Body of pancreas (tissue), 4 donors: ENCODE data around the gene SYT9. TPM values are rescaled to one million over a fixed set of nuclear protein-coding genes. Genes with fewer than 3 reads are reported as not detected.

Experiments used
- ATAC-seq: fragments of 150-250 bp; one replicate; pipeline ENCODE4 v1.9.1; 2016
- DNase-seq, 4 donors: peaks; one replicate each; pipeline ENCODE4 v3.0.0-alpha.2; 2019
- H3K27ac ChIP-seq, 4 donors: fragments of 200-600 bp; sonication (generic); 1 replicate in 3 of 4; 2 replicates in 1 of 4; pipeline versions ENCODE4 v1.5.1 to v1.6.1; 2016 to 2019; ENCODE audit warnings: mild to moderate bottlenecking in 1 of 4, mixed read lengths in 1 of 4, moderate library complexity in 1 of 4
- H3K27me3 ChIP-seq, 2 donors: fragments of 200-600 bp; sonication (generic); one replicate each; pipeline ENCODE4 v1.6.0; 2016; ENCODE audit warnings: mild to moderate bottlenecking in 1 of 2
- H3K36me3 ChIP-seq, 2 donors: fragments of 200-600 bp; sonication (generic); replicated peaks in 1 of 2; 2 replicates each; pipeline ENCODE4 v1.5.1; 2016; ENCODE audit warnings: low read depth in 2 of 2; ENCODE audit not compliant: insufficient read depth in 1 of 2
- H3K4me1 ChIP-seq: fragments of 200-600 bp; sonication (generic); one replicate; pipeline ENCODE4 v1.6.0; 2016
- H3K4me3 ChIP-seq, 2 donors: fragments of 200-600 bp; sonication (generic); 1 replicate in 1 of 2; 2 replicates in 1 of 2; pipeline ENCODE4 v1.5.1; 2016 to 2019
- H3K9me3 ChIP-seq, 3 donors: fragments of 200-600 bp; sonication (generic); 1 replicate in 2 of 3; 2 replicates in 1 of 3; pipeline ENCODE4 v1.5.1; 2016
- POLR2A ChIP-seq, 3 donors: fragments of 450-650 bp; IDR thresholded peaks; one replicate each; pipeline ENCODE4 v1.6.1; 2016; ENCODE audit warnings: antibody characterized with exemption in 3 of 3, mild to moderate bottlenecking in 2 of 3
- WGBS, 2 donors: methylation state at CpG; one replicate each; pipeline ENCODE4 v1.1.5; 2017; 5-methylcytosine and 5-hydroxymethylcytosine counted together
- intact Hi-C: fragments of 100-400 bp; cut with DNase I; formaldehyde crosslinking; loops from one replicate; pipeline ENCODE4 v1.15.1; 2023
- total RNA-seq, 2 donors: library from RNA; depleted of rRNA; stranded (reverse); fragments of >200 nt; gene quantifications; one replicate each; pipeline ENCODE4 v1.1.0, GENCODE V29; 2016
- TF ChIP-seq, protein P1 (sequence below), 7 experiments: fragments of 450-650 bp in 4 of 7; fragments of 200-600 bp in 3 of 7; sonication (generic) in 3 of 7; IDR thresholded peaks; one replicate each; pipeline ENCODE4 v1.5.1; 2016 to 2019; ENCODE audit warnings: antibody characterized with exemption in 7 of 7

The SYT9 gene
- total RNA-seq, 2 donors from 2014 or later, result 1.0 TPM; not detected in 1

DNA sequence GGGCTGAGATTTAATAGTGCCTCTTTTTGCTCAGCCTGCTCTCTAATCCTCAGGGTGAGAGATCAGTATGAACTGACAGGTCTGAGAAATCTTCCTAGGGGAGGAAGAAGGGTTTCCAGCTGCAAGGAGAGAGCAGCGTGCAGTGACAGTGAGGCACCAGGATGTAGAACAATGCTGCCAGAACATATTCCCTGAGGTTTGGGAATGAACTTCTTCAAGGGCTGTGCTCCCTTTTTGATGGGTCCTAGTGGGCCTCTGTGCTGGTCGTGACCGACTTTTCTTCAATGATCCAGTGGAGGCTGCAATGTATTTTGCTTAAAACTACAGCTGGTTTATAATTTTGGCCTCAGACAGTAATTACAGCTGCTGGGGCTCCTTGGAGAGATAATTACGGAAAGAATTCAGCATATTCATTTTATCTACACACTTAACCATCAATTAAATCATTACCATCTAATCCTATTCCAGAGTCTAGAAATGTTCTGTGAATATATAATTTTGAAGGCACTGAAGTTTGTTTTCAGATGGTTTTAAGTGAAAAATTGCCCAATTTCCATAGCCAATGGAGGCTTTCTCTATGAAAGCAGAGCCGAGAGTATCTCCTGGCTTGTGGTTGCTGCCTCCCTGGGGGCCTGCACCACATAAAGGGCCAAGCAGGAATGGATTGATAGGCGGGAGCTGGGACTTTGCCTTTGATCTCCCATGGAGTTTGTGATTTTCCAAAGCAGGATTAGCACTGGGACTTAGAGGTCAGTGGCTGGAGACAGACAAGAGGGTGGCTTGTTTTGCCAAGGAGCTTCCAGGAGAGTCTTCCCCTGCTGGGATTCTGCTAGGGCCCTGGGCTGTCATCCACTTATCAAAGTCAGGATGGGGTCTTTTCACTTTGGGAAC, 192.6 kb downstream of the SYT9 start:
- 82 to 83% methylated on average over 6 of the region's 6 CpGs for WGBS, 2 donors
- no peak for ATAC-seq
- intact Hi-C loops, result loop anchor here (5.0 kb wide), 1 partner anchor 347 kb away; no protein-coding TSS in a partner anchor

DNA sequence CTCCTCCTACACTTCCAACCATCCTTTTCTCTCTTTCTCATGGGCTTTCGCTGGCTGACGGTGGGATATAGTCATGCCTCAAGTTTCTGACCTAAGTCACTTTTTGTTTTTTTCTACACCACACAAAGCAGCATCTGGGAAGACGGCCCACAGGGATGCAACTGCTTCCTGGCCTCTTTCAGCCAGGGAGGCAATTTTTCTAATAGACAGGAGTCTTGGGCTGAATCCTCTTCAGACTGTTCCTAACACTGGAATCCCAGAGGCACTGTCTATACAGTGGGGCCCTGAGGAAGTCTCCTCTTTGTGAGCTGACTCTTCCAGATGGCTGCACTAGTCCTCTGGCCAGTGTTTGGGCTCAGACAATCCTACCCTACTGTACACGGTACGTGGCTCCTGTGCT, 193.9 kb downstream of the SYT9 start:
- intact Hi-C loops, result no loop called here
- peaks cover 12% of the 10 kb centered on the region for H3K4me1 ChIP-seq
- DNase-seq (no peak), ATAC-seq (no peak)
- H3K36me3 ChIP-seq, result no peaks in the 10 kb centered on the region
- no peak overlapping the region for H3K4me3 ChIP-seq
- no peak for TF ChIP-seq POLR2A (IDR thresholded peaks at IDR 0.05)
- TF ChIP-seq, protein P1, sequence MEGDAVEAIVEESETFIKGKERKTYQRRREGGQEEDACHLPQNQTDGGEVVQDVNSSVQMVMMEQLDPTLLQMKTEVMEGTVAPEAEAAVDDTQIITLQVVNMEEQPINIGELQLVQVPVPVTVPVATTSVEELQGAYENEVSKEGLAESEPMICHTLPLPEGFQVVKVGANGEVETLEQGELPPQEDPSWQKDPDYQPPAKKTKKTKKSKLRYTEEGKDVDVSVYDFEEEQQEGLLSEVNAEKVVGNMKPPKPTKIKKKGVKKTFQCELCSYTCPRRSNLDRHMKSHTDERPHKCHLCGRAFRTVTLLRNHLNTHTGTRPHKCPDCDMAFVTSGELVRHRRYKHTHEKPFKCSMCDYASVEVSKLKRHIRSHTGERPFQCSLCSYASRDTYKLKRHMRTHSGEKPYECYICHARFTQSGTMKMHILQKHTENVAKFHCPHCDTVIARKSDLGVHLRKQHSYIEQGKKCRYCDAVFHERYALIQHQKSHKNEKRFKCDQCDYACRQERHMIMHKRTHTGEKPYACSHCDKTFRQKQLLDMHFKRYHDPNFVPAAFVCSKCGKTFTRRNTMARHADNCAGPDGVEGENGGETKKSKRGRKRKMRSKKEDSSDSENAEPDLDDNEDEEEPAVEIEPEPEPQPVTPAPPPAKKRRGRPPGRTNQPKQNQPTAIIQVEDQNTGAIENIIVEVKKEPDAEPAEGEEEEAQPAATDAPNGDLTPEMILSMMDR (IDR thresholded peaks at IDR 0.05), result no peak
- H3K27me3 ChIP-seq, result no peaks in the 10 kb centered on the region
- no peaks in the 10 kb centered on the region for H3K9me3 ChIP-seq
- WGBS, 2 donors, result 79 to 93% methylated on average over 5 of the region's 5 CpGs
- no peak overlapping the region for H3K27ac ChIP-seq

More for the DNA sequence above, 192.6 kb downstream of the SYT9 start:
- no peak overlapping the region for H3K4me3 ChIP-seq
- H3K4me1 ChIP-seq, result peaks cover 9% of the 10 kb centered on the region
- H3K9me3 ChIP-seq, result no peaks in the 10 kb centered on the region
- TF ChIP-seq, protein P1 (IDR thresholded peaks at IDR 0.05), result no peak
- no peak for TF ChIP-seq POLR2A (IDR thresholded peaks at IDR 0.05)
- no peak overlapping the region for H3K27ac ChIP-seq
- H3K36me3 ChIP-seq, result no peaks in the 10 kb centered on the region
- DNase-seq, result no peak
- no peaks in the 10 kb centered on the region for H3K27me3 ChIP-seq

DNA sequence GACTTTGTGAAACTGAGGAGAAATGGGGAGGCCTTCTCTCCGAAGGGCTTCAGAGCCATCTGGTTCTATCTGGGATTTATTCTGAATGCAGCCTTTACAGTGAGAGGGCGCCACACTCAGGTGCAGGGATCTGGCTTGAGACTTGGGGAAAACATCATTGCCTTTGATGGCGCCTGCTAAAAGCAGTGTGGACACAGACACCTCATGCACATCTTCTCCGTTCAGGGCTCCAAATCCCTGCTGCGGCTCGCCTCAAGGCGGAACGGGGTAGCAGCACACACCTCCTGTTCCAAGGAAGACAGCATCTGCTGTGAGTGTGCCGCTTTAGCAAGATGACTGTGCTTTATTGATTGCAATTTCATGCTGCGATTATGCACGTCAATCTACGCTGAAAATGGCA, 196.5 kb downstream of the SYT9 start:
- 93 to 94% methylated on average over 12 of the region's 12 CpGs for WGBS, 2 donors
- Histone ChIP-seq H3K36me3 (no peaks in the 10 kb centered on the region), H3K4me3 (no peak overlapping the region), H3K9me3 (no peaks in the 10 kb centered on the region), H3K27ac (no peak overlapping the region), H3K4me1 (peaks cover 12% of the 10 kb centered on the region), H3K27me3 (no peaks in the 10 kb centered on the region)
- no peak for DNase-seq
- ATAC-seq, result no peak
- TF ChIP-seq, protein P1 (IDR thresholded peaks at IDR 0.05), result no peak
- no peak for TF ChIP-seq POLR2A (IDR thresholded peaks at IDR 0.05)
- intact Hi-C loops, result no loop called here

DNA sequence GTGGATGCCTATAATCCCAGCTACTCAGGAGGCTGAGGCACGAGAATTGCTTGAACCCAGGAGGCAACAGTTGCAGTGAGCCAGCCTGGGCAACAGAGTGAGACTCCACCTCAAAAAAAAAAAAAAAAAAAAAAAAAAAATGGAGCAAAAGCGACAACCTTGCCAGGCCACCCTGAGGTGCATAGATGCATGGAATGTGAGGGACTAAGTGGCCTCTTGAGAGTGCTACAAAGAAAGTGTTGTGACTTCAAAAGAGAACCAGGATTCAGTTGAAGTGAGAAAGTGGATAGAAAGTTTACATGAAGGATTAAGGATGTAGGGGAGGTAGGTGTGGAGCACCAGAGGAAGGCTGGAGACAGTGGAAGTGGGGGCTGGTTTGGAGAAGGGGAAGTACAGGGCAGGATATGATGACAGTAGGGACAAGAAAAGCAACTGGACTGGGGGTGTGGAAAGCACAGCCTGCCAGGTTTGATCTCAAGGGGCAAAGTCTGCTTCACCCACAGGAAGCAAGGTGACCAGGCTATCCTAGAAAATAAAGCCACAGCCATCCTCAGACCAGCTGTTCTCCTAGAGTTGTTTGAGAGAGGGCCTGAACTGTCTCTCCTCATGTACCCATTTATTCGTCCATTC, 197.6 kb downstream of the SYT9 start:
- ATAC-seq (peak; percentile 30), DNase-seq (peak in 3 of 4 donors; percentile 23 to 52 (median 36))
- peaks cover 12% of the 10 kb centered on the region for H3K4me1 ChIP-seq
- H3K27me3 ChIP-seq, result no peaks in the 10 kb centered on the region
- H3K27ac ChIP-seq, result no peak overlapping the region
- no peaks in the 10 kb centered on the region for H3K9me3 ChIP-seq
- WGBS, 2 donors, result 76 to 86% methylated on average over 3 of the region's 3 CpGs
- intact Hi-C loops, result no loop called here
- no peaks in the 10 kb centered on the region for H3K36me3 ChIP-seq
- TF ChIP-seq, protein P1 (IDR thresholded peaks at IDR 0.05), result no peak
- no peak overlapping the region for H3K4me3 ChIP-seq
